K562 (cell line): ENCODE results near the gene PTPRG. TPM values are rescaled to one million over a fixed set of nuclear protein-coding genes. Genes with fewer than 3 reads are reported as not detected.

Source experiments
- ATAC-seq: fragments of 200-7000 bp; cut with Tn5 transposase; 3 replicates; pipeline ENCODE4 v1.9.1; 2020; ENCODE audit warnings: moderate library complexity
- BruUV-seq: library from RNA; stranded (reverse); fragments of 400-500 nt; replicated peaks from 2 replicates; lab custom pipeline; 2021; lab: Mats Ljungman, UMichigan
- CTCF ChIA-PET: fragments of 300-600 bp; formaldehyde crosslinking; extraction: SDS; loops from one replicate; lab custom pipeline; 2021; ENCODE audit warnings: low intra/inter-chr PET ratio; lab: Yijun Ruan, JAX
- POLR2A ChIA-PET: fragments of 300-600, 350-650 bp; sonication (Branson Sonifier 250); formaldehyde crosslinking; extraction: SDS; loops from one replicate; lab custom pipeline; 2021; ENCODE audit warnings: antibody characterized with exemption, inconsistent platforms; lab: Yijun Ruan, JAX
- DNase-seq, 4 experiments: peaks; one replicate each; pipeline versions ENCODE4 v3.0.0 to v3.0.0-alpha.2; 2011 to 2018; ENCODE audit warnings: low spot score in 3 of 4, mixed read lengths in 3 of 4; ENCODE audit errors: extremely low read depth in 1 of 4
- FAIRE-seq: peaks from 2 replicates; lab custom pipeline; 2011; peaks lifted over from hg19 to GRCh38; lab: Jason Lieb, UNC
- H2AFZ ChIP-seq: 2 replicates; pipeline ENCODE4 v1.6.0; 2011; ENCODE audit warnings: low read depth, low read length, control low read depth, inconsistent platforms
- H3K27ac ChIP-seq: fragments of 200-600 bp; 3 replicates; pipeline ENCODE4 v1.8.0; 2011; ENCODE audit warnings: low read depth, mild to moderate bottlenecking, control low read depth, inconsistent platforms, low read length, moderate library complexity, mixed read lengths; ENCODE audit errors: extremely low read depth
- H3K27me3 ChIP-seq, 2 experiments: fragments of 300-600 bp in 1 of 2; 2 replicates in 1 of 2; 3 replicates in 1 of 2; pipeline versions ENCODE4 v1.6.0 to v1.8.0; 2011; ENCODE audit warnings: inconsistent platforms in 2 of 2, low read length in 2 of 2, mild to moderate bottlenecking in 1 of 2, mixed read lengths in 1 of 2, moderate library complexity in 1 of 2; ENCODE audit not compliant: control insufficient read depth in 2 of 2, insufficient read depth in 2 of 2
- H3K36me3 ChIP-seq: fragments of 300-600 bp; 3 replicates; pipeline ENCODE4 v1.8.0; 2011; ENCODE audit warnings: mild to moderate bottlenecking, low read length, inconsistent platforms; ENCODE audit not compliant: control insufficient read depth, insufficient read depth
- H3K4me1 ChIP-seq, 2 experiments: fragments of 200-600 bp in 1 of 2; replicated peaks in 1 of 2; 2 replicates in 1 of 2; 3 replicates in 1 of 2; pipeline versions ENCODE4 v1.5.1 to v1.8.0; 2011; ENCODE audit warnings: inconsistent platforms in 2 of 2, low read length in 2 of 2, mild to moderate bottlenecking in 1 of 2, mixed read lengths in 1 of 2, moderate library complexity in 1 of 2; ENCODE audit not compliant: control insufficient read depth in 2 of 2, insufficient read depth in 2 of 2
- H3K4me2 ChIP-seq: 2 replicates; pipeline ENCODE4 v1.6.1; 2011; ENCODE audit warnings: low read length, control low read depth, inconsistent platforms, mixed read lengths; ENCODE audit not compliant: insufficient read depth
- H3K4me3 ChIP-seq: fragments of 200-600 bp; sonication (generic), shearing (Covaris generic); 2 replicates; pipeline ENCODE4 v1.5.1; 2016; ENCODE audit warnings: control low read depth, inconsistent platforms
- H3K79me2 ChIP-seq: fragments of 200-600 bp; 3 replicates; pipeline ENCODE4 v1.8.0; 2011; ENCODE audit warnings: low read length, inconsistent platforms; ENCODE audit not compliant: control insufficient read depth, insufficient read depth
- H3K9ac ChIP-seq, 2 experiments: 2 replicates each; pipeline versions ENCODE4 v1.6.0 to v1.6.1; 2011; ENCODE audit warnings: low read depth in 2 of 2, low read length in 2 of 2, control low read depth in 1 of 2, inconsistent platforms in 1 of 2, mild to moderate bottlenecking in 1 of 2, mixed read lengths in 1 of 2; ENCODE audit not compliant: insufficient read depth in 1 of 2
- H3K9me1 ChIP-seq: one replicate; pipeline ENCODE4 v1.6.0; 2011; ENCODE audit warnings: inconsistent platforms, mild to moderate bottlenecking, low read length, moderate library complexity; ENCODE audit not compliant: control insufficient read depth, insufficient read depth
- H3K9me3 ChIP-seq: replicated peaks from 2 replicates; pipeline ENCODE4 v1.5.1; 2011; ENCODE audit warnings: low read depth, low read length, inconsistent platforms; ENCODE audit not compliant: control insufficient read depth, insufficient read depth
- H4K20me1 ChIP-seq: replicated peaks from 2 replicates; pipeline ENCODE4 v1.6.1; 2011; ENCODE audit warnings: low read length, inconsistent platforms, mixed read lengths; ENCODE audit not compliant: control insufficient read depth, insufficient read depth
- MEF2D ChIP-seq: conservative IDR thresholded peaks from 2 replicates; pipeline ENCODE4 v1.6.1; 2016; ENCODE audit warnings: low read depth, missing genetic modification characterization, missing compliant biosample characterization
- SMAD4 ChIP-seq: fragments of 250-450 bp; sonication (Bioruptor Pico); conservative IDR thresholded peaks from 2 replicates; pipeline ENCODE4 v1.8.0; 2021; ENCODE audit warnings: inconsistent platforms, mild to moderate bottlenecking, moderate library complexity
- TARDBP ChIP-seq: fragments of 450-650 bp; IDR thresholded peaks from 2 replicates; pipeline ENCODE4 v1.6.1; 2016
- ZKSCAN3 ChIP-seq: fragments of 250-450 bp; sonication (Bioruptor Pico); IDR thresholded peaks from 2 replicates; pipeline ENCODE4 v1.4.0; 2020
- WGBS: fragments of 100-300 bp; shearing (Covaris generic); methylation state at CpG from one replicate; pipeline ENCODE4 v1.1.6; 2016; ENCODE audit warnings: low coverage, mixed read lengths; ENCODE audit not compliant: insufficient coverage; ENCODE audit errors: missing lambda C conversion rate; 5-methylcytosine and 5-hydroxymethylcytosine counted together
- in situ Hi-C: fragments of 300-500 bp; cut with MboI; formaldehyde crosslinking; loops from 4 replicates; pipeline ENCODE4 v1.15.0; 2018; ENCODE audit warnings: inconsistent platforms, mixed read lengths
- intact Hi-C: fragments of 100-400 bp; cut with micrococcal nuclease; formaldehyde crosslinking; loops from 2 replicates; pipeline ENCODE4 v1.14.2; 2022
- polyA plus RNA-seq, 8 experiments: library from polyadenylated mRNA; depleted of rRNA in 4 of 8; stranded (reverse) in 5 of 8; unstranded in 3 of 8; fragments of >200 nt; fragmentation: Nextera tagmentation in 2 of 8; fragmentation: Illumina TruSeq in 1 of 8; extraction: Ambion mirVana in 2 of 8; extraction: Trizol in 1 of 8; gene quantifications; 2 replicates each; pipeline versions ENCODE4 v1.2.1 to v1.2.3, GENCODE V29; 2011 to 2014; ENCODE audit warnings: inconsistent platforms in 1 of 8, missing spikeins in 1 of 8
- total RNA-seq, 7 experiments: library from RNA; depleted of rRNA in 6 of 7; stranded (reverse); fragments of >200 nt in 6 of 7; fragmentation: Illumina TruSeq in 2 of 7; extraction: Trizol in 2 of 7; gene quantifications; 2 replicates each; pipeline versions ENCODE4 v1.2.1 to v1.2.3, GENCODE V29; 2011 to 2021; ENCODE audit warnings: low replicate concordance in 1 of 7
- TF ChIP-seq, protein P1 (sequence below): fragments of 250-450 bp; sonication (Bioruptor Pico); IDR thresholded peaks from 2 replicates; pipeline ENCODE4 v1.5.0; 2021

The PTPRG gene
- total and polyA plus RNA-seq, 9 of the 15 experiments (the other 6 are each of a cell fraction or from before 2014, with no cell fraction given), result 0.16 TPM; not detected in 8

DNA sequence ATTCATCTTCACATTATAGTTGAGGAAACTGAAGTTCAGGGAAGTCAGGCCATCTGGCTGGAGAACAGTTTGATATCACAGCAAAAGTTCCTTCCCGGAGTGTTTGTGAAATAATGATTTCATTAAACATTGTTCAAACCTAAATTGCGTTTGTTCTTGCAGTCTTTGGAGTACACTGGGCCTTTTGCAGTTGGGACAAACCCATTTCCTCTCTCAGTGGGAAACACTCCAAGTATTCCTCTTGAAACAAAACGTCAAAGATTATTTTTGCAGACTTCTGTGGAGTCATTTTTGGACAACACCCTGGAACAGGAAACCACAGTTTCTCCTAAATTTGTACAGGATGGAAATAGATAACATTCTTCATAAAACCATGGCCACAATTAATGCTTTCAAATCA, 287.5 kb downstream of the PTPRG start (continued):
- TF ChIP-seq SMAD4 (CRISPR knock-in tag) (no peak), ZKSCAN3 (CRISPR knock-in tag) (no peak), MEF2D (tag) (no peak), TARDBP (no peak)

DNA sequence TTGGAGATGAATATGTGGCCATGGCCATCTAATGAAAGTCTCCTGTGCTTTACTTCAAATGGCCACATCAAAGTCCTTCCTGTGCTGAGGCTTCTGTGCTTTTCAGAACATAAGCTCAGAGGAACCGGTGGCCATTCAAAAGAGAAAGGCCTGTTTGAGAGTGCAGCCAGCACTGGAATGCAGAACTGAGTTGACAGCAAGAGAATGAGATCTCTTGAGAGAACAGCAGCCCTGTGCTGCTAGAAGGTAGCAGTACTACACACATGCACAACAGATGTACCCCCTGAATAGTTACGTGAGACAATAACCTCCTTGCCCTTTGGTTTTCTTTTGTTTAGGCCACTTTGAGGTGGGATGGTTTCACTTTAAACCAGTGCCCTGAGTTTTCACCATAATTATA, 292.5 kb downstream of the PTPRG start:
- in situ Hi-C loops, result no loop called here
- POLR2A ChIA-PET, result no interaction called here

More for the DNA sequence above, 292.5 kb downstream of the PTPRG start:
- Histone ChIP-seq H3K4me2 (no peak overlapping the region), H2AFZ (no peak overlapping the region), H3K4me1 (no peaks in the 10 kb centered on the region), H4K20me1 (no peaks in the 10 kb centered on the region), H3K9me1 (no peaks in the 10 kb centered on the region), H3K36me3 (no peaks in the 10 kb centered on the region), H3K9me3 (no peaks in the 10 kb centered on the region), H3K79me2 (no peaks in the 10 kb centered on the region), H3K9ac (no peak overlapping the region), H3K27ac (no peak overlapping the region), H3K4me3 (no peak overlapping the region), H3K27me3 (no peaks in the 10 kb centered on the region)
- FAIRE-seq (no peak), DNase-seq (no peak), ATAC-seq (no peak)
- intact Hi-C loops, result no loop called here
- 5% methylated on average over 2 of the region's 2 CpGs for whole genome bisulfite sequencing
- TF ChIP-seq, protein P1, sequence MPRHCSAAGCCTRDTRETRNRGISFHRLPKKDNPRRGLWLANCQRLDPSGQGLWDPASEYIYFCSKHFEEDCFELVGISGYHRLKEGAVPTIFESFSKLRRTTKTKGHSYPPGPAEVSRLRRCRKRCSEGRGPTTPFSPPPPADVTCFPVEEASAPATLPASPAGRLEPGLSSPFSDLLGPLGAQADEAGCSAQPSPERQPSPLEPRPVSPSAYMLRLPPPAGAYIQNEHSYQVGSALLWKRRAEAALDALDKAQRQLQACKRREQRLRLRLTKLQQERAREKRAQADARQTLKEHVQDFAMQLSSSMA, result no peak
- no TSS peak for BruUV-seq
- CTCF ChIA-PET, result no interaction called here
